ENCODE measurements around the gene SELENOM. TPM values are rescaled to one million over a fixed set of nuclear protein-coding genes. Genes with fewer than 3 reads are reported as not detected.
"Not testable (repeated sequence)": the region's sequence is repeated elsewhere in the genome, so short reads cannot be mapped to it uniquely, and the experiment has no call there.

The SELENOM gene
- polyA plus RNA-seq, 1 donor (not counting 4 experiments of a cell fraction or from before 2014, with no cell fraction given) = 9.1 TPM

DNA sequence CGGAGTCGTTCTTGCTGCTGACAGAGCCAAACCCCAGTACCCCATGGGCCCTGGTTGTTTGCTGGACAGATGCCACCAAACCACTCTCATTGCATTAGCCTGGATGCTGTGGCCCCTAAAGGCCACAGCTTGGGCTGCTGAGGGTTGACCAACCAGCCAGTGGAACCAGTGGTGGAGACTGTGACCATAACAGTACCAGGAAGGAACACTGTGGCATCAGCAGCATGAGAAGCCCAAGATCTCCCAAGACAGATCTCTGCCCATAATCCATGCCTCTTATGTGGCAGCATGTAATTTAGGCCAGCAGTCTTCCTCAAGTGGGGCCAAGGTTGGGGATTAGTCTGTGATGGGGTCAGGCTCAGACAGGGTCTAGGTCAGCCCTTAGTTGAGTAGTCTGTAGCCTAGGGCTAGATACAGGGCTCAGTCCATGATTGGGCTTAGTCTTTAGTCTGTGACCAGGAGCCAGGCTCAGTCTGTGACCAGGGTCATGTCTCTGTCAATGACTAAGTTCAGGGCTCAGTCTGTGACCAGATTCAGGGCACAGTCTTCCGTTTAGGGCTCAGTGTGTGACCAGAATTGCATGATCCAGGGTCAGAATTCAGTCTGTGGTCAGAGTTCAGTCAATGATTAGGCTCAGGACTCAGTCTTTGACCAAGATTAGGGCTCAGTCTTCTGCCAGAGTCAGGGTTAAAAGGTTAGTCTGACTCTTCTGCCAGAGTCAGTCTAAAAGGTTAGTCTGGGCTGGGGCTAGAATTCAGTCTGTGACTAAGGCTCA is 10.9 kb upstream of the SELENOM start:
- no peaks in the 10 kb centered on the region for H4K20me1 ChIP-seq (ENCODE audit: control insufficient read depth, extremely low read depth, insufficient read depth, low read length)
- FAIRE-seq (no peak), DNase-seq (ENCODE audit: low read depth, low spot score) (no peak)
- no peaks in the 10 kb centered on the region for H3K9me3 ChIP-seq (ENCODE audit: control insufficient read depth, low read depth, low read length)
- dilution Hi-C loops (cut with MboI; ENCODE audit: extremely low pct_ligation_motif_present, low sequenced_read_pairs) = no loop called here
- no peak overlapping the region for H2AFZ ChIP-seq (ENCODE audit: control insufficient read depth, low read length)
- no peaks in the 10 kb centered on the region for H3K79me2 ChIP-seq (ENCODE audit: control insufficient read depth, insufficient read depth, low read length)
- H3K4me3 ChIP-seq (ENCODE audit: control insufficient read depth in 2 of 3, extremely low read depth in 1 of 3, insufficient read depth in 2 of 3, low read depth in 1 of 3, low read length in 3 of 3) = no peak overlapping the region
- peaks cover 8% of the 10 kb centered on the region for H3K4me1 ChIP-seq (ENCODE audit: control insufficient read depth, extremely low read depth, insufficient read depth, low read length)
- no peak overlapping the region for H3K4me2 ChIP-seq (ENCODE audit: control insufficient read depth, extremely low read depth, insufficient read depth, low read depth, low read length)
- TF ChIP-seq, protein P1, sequence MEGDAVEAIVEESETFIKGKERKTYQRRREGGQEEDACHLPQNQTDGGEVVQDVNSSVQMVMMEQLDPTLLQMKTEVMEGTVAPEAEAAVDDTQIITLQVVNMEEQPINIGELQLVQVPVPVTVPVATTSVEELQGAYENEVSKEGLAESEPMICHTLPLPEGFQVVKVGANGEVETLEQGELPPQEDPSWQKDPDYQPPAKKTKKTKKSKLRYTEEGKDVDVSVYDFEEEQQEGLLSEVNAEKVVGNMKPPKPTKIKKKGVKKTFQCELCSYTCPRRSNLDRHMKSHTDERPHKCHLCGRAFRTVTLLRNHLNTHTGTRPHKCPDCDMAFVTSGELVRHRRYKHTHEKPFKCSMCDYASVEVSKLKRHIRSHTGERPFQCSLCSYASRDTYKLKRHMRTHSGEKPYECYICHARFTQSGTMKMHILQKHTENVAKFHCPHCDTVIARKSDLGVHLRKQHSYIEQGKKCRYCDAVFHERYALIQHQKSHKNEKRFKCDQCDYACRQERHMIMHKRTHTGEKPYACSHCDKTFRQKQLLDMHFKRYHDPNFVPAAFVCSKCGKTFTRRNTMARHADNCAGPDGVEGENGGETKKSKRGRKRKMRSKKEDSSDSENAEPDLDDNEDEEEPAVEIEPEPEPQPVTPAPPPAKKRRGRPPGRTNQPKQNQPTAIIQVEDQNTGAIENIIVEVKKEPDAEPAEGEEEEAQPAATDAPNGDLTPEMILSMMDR (optimal IDR thresholded peaks at IDR 0.05 in 1 of 3, IDR thresholded peaks at IDR 0.05 in 1 of 3, conservative IDR thresholded peaks at IDR 0.05 in 1 of 3; ENCODE audit: extremely low read depth in 1 of 3, insufficient read depth in 2 of 3, low read length in 3 of 3) = no peak
- no peak for TF ChIP-seq EZH2 (IDR thresholded peaks at IDR 0.05; ENCODE audit: low read length)
- H3K27me3 ChIP-seq (ENCODE audit: control insufficient read depth, extremely low read depth, insufficient read depth, low read length) = peaks cover 1% of the 10 kb centered on the region
- H3K9ac ChIP-seq (ENCODE audit: control insufficient read depth, extremely low read depth, insufficient read depth, low read length) = no peak overlapping the region
- H3K36me3 ChIP-seq (ENCODE audit: control insufficient read depth in 2 of 2, extremely low read depth in 1 of 2, insufficient read depth in 2 of 2, low read length in 2 of 2) = no peaks in the 10 kb centered on the region
- H3K27ac ChIP-seq (ENCODE audit: control insufficient read depth, insufficient read depth, low read length) = no peak overlapping the region
- no peaks in the 10 kb centered on the region for H3K9me1 ChIP-seq (ENCODE audit: control insufficient read depth, extremely low read depth, insufficient read depth, low read length)

DNA sequence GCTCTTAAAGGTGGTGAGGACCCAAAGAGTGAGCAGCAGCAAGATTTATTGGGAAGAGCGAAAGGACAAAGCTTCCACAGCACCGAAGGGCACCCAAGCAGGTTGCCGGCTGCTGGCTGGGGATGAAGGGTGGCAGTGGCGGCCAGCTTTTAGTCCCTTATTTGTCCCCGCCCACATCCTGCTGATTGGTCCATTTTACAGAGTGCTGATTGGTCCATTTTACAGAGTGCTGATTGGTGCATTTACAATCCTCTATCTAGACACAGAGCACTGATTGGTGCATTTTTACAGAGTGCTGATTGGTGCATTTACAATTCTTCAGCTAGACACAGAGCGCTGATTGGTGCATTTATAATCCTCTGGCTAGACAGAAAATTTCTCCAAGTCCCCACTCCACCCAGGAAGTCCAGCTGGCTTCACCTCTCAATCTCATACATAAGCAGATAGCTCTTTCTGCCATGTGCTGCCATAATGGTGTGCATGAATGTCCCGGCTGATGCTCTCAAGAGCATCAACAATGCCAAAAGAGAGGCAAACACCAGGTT is 5.3 kb upstream of the SELENOM start:
- not testable (repeated sequence) for H3K79me2 ChIP-seq (ENCODE audit: control insufficient read depth, insufficient read depth, low read length); FAIRE-seq; DNase-seq (ENCODE audit: low read depth, low spot score)

More for the DNA sequence above, 5.3 kb upstream of the SELENOM start:
- dilution Hi-C loops (cut with MboI; ENCODE audit: extremely low pct_ligation_motif_present, low sequenced_read_pairs); H3K4me1 ChIP-seq (ENCODE audit: control insufficient read depth, extremely low read depth, insufficient read depth, low read length); H3K4me3 ChIP-seq (ENCODE audit: control insufficient read depth in 2 of 3, extremely low read depth in 1 of 3, insufficient read depth in 2 of 3, low read depth in 1 of 3, low read length in 3 of 3); H3K9ac ChIP-seq (ENCODE audit: control insufficient read depth, extremely low read depth, insufficient read depth, low read length); H4K20me1 ChIP-seq (ENCODE audit: control insufficient read depth, extremely low read depth, insufficient read depth, low read length); H3K9me3 ChIP-seq (ENCODE audit: control insufficient read depth, low read depth, low read length); H2AFZ ChIP-seq (ENCODE audit: control insufficient read depth, low read length); H3K36me3 ChIP-seq (ENCODE audit: control insufficient read depth in 2 of 2, extremely low read depth in 1 of 2, insufficient read depth in 2 of 2, low read length in 2 of 2); H3K4me2 ChIP-seq (ENCODE audit: control insufficient read depth, extremely low read depth, insufficient read depth, low read depth, low read length); H3K27me3 ChIP-seq (ENCODE audit: control insufficient read depth, extremely low read depth, insufficient read depth, low read length); H3K27ac ChIP-seq (ENCODE audit: control insufficient read depth, insufficient read depth, low read length); H3K9me1 ChIP-seq (ENCODE audit: control insufficient read depth, extremely low read depth, insufficient read depth, low read length): not testable (repeated sequence)

All from keratinocyte (primary cell).